Astrocyte of the spinal cord (primary cell): ENCODE measurements around the gene SPON1.

Experiments
- DNase-seq: peaks from one replicate; pipeline ENCODE4 v3.0.0; 2011; ENCODE audit warnings: low read depth, low spot score
- H3K4me3 ChIP-seq: 2 replicates; pipeline ENCODE4 v1.5.1; 2011; ENCODE audit warnings: low read depth, mild to moderate bottlenecking, low read length, moderate library complexity
- in situ Hi-C: cut with HindIII; loops from 2 replicates; pipeline ENCODE4 v1.10.0; 2017; ENCODE audit warnings: low sequenced_read_pairs
- TF ChIP-seq, protein P1 (sequence below): IDR thresholded peaks from 2 replicates; pipeline ENCODE4 v1.5.1; 2012; ENCODE audit warnings: low read depth, mild to moderate bottlenecking, low read length, inconsistent platforms

Gene SPON1

DNA sequence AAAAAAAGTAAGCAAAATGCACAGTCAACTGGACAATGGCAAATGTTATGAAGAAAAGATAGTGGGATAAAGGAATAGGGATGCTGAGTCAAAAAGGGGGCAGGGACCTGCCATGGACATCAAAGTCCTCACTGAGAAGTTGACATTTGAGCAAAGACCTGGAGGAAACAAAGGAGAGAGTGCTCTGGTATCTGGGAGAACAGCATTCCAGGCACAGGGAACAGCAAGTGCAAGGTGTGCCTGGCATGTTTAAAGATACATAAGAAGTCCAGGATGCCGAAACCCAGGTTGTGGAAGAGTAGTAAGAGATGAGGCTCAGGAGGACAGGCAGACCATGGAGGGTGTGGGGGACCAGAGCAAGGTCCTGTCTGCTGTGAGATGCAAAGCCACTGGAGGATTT is 273.2 kb downstream of the SPON1 start:
- in situ Hi-C loops, result no loop called here
- TF ChIP-seq, protein P1, sequence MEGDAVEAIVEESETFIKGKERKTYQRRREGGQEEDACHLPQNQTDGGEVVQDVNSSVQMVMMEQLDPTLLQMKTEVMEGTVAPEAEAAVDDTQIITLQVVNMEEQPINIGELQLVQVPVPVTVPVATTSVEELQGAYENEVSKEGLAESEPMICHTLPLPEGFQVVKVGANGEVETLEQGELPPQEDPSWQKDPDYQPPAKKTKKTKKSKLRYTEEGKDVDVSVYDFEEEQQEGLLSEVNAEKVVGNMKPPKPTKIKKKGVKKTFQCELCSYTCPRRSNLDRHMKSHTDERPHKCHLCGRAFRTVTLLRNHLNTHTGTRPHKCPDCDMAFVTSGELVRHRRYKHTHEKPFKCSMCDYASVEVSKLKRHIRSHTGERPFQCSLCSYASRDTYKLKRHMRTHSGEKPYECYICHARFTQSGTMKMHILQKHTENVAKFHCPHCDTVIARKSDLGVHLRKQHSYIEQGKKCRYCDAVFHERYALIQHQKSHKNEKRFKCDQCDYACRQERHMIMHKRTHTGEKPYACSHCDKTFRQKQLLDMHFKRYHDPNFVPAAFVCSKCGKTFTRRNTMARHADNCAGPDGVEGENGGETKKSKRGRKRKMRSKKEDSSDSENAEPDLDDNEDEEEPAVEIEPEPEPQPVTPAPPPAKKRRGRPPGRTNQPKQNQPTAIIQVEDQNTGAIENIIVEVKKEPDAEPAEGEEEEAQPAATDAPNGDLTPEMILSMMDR, result no peak
- H3K4me3 ChIP-seq, result no peak overlapping the region
- DNase-seq, result no peak

DNA sequence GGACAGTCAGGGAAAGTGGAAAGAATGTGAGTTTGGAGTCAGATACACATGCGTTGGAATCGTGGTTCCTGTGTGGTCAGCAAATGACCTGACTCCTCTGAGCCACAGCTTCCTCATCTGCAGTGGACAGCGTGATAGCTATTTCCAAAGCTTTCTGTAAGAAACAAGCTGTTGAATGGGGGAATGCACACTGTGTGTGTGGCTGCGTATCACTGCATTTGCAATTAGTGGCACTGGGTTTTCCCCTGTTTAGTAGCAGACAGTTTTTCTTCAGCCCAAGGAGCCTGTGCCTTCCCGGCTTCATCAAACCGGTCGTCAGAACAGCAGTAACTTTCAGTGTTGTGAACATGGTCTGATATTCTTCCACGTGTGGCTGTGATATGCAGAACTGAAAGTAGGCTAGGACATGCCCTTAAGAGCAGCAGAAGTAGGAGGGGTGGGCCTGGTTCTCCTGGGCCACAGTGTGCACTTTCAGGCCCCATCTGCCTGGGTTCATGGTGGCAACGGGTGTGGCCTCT is 275.0 kb downstream of the SPON1 start:
- no peak for DNase-seq
- TF ChIP-seq, protein P1, result no peak
- H3K4me3 ChIP-seq, result no peak overlapping the region
- in situ Hi-C loops, result no loop called here

DNA sequence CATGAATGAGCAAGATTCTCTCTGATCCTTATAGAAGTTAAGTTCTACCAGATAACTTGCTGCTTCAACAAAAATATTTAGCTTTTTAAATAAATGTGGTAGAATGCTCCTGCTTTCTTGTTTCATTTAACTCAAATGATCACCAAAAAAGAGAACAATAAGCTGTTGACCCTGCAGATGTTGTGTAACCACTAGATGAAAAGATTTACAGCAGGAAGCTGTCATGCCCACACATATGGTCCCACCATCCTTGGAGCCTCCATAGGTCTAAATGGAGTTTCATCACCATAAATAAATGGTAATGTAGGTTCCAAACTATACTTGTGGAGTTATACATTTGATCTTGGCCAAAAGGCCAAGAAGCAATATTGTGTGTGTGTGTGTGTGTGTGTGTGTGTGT is 277.7 kb downstream of the SPON1 start:
- H3K4me3 ChIP-seq, result no peak overlapping the region
- in situ Hi-C loops, result no loop called here
- TF ChIP-seq, protein P1, result no peak
- DNase-seq, result no peak

DNA sequence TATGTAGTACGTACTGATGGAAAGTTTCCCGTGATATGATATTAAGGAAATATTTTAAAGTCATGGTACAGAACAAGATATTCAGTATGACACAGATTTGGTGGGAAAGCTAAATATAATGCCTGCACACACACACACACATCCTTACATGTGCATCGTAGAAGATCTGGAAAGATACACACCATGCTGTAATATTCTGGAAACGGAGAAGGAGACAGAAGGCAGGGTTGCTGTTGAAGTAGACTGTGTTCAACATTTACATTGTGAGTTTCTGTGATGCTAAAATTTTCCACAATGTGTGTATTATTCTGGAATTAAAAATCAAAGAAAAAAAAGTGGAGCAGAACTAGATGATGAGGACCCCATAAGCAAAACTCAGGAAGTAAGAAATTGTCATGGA is 278.4 kb downstream of the SPON1 start:
- in situ Hi-C loops, result no loop called here
- no peak for DNase-seq
- TF ChIP-seq, protein P1, result no peak
- H3K4me3 ChIP-seq, result no peak overlapping the region

DNA sequence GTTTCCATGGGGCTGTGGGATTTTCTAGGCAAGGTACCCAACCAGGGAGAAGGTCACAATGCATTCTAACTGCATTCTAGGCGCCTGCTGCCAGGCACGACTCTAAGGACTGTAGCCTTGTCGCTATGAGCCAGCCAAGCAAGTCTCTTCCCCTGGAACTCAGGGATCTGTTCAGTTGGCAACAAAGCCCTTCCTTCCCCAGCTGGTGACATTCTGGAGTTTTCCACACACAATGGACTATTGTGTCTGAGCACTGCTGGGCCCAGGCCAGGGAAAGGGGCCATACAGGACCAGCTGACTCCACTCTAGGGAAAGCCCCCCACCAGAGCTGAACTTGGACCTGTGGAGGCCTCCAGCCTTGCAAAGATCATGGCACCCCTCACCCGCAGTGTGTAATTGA is 279.7 kb downstream of the SPON1 start:
- in situ Hi-C loops, result no loop called here
- DNase-seq, result no peak
- no peak overlapping the region for H3K4me3 ChIP-seq
- TF ChIP-seq, protein P1, result no peak

DNA sequence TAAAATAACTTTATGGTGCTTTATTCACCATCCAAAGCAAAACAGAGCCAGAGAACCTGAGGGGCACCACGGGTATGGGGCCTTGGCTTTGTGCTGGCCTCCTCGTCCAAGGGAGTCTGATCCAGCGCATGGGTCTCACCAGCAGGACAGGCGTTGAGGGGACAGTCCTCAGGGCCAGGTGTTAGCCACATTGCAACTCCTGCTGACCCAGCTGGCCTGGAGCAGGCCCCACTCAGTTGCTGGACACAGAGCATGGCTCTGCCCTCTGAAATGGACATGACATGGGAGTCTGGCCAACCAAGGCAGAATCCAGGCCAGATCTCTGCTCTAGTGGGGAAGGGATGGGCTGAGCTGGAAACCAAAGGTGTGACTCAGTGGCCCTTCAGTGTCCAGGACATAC is 280.2 kb downstream of the SPON1 start:
- in situ Hi-C loops, result no loop called here
- no peak for DNase-seq

More for the DNA sequence above, 280.2 kb downstream of the SPON1 start:
- TF ChIP-seq, protein P1, result no peak
- no peak overlapping the region for H3K4me3 ChIP-seq
